Endothelial cell of umbilical vein (primary cell): Measurements from ENCODE around the gene STC2. TPM values are rescaled to one million over a fixed set of nuclear protein-coding genes. Genes with fewer than 3 reads are reported as not detected.

Experiments used
- BruUV-seq: library from RNA; stranded (reverse); fragments of 400-500 nt; replicated peaks from 2 replicates; lab custom pipeline; 2021; lab: Mats Ljungman, UMichigan
- CTCF ChIA-PET: fragments of 300-600, 350-600 bp; sonication (Branson Sonifier 250); formaldehyde crosslinking; loops from one replicate; lab custom pipeline; 2021; ENCODE audit warnings: antibody characterized with exemption, inconsistent platforms; lab: Charles Lee
- POLR2A ChIA-PET: fragments of 300-600, 350-600 bp; sonication (Branson Sonifier 250); formaldehyde crosslinking; loops from one replicate; lab custom pipeline; 2021; ENCODE audit warnings: antibody characterized with exemption, inconsistent platforms; lab: Charles Lee
- DNase-seq: peaks from one replicate; pipeline ENCODE4 v3.0.0-alpha.2; 2011; ENCODE audit warnings: low read depth, low spot score
- FAIRE-seq: peaks from 2 replicates; lab custom pipeline; 2011; peaks lifted over from hg19 to GRCh38; lab: Jason Lieb, UNC
- H2AFZ ChIP-seq: 2 replicates; pipeline ENCODE4 v1.6.0; 2012; ENCODE audit warnings: low read depth, low read length, control low read depth, inconsistent platforms
- H3K27ac ChIP-seq: 2 replicates; pipeline ENCODE4 v1.5.1; 2011; ENCODE audit warnings: low read depth, mild to moderate bottlenecking, control low read depth, low read length, moderate library complexity; ENCODE audit not compliant: insufficient read depth
- H3K27me3 ChIP-seq, 2 experiments: 2 replicates each; pipeline versions ENCODE4 v1.6.0 to v1.6.1; 2011; ENCODE audit warnings: low read length in 2 of 2, mixed read lengths in 1 of 2; ENCODE audit not compliant: control insufficient read depth in 2 of 2, insufficient read depth in 2 of 2
- H3K36me3 ChIP-seq, 2 experiments: 2 replicates in 1 of 2; 3 replicates in 1 of 2; pipeline ENCODE4 v1.5.1; 2011; ENCODE audit warnings: low read length in 2 of 2, mild to moderate bottlenecking in 1 of 2, moderate library complexity in 1 of 2; ENCODE audit not compliant: control insufficient read depth in 2 of 2, insufficient read depth in 2 of 2; ENCODE audit errors: extremely low read depth in 1 of 2
- H3K4me1 ChIP-seq: 3 replicates; pipeline ENCODE4 v1.5.1; 2011; ENCODE audit warnings: mild to moderate bottlenecking, low read length; ENCODE audit not compliant: control insufficient read depth, insufficient read depth; ENCODE audit errors: extremely low read depth
- H3K4me2 ChIP-seq: 2 replicates; pipeline ENCODE4 v1.6.1; 2011; ENCODE audit warnings: low read length, control low read depth, mixed read lengths; ENCODE audit not compliant: insufficient read depth
- H3K4me3 ChIP-seq, 3 experiments: fragments of 200-600 bp in 1 of 3; sonication (generic), shearing (Covaris generic) in 1 of 3; replicated peaks in 1 of 3; 2 replicates each; pipeline ENCODE4 v1.5.1; 2011 to 2016; ENCODE audit warnings: control low read depth in 3 of 3, low read length in 3 of 3, mild to moderate bottlenecking in 2 of 3, inconsistent platforms in 1 of 3, low read depth in 1 of 3, moderate library complexity in 1 of 3; ENCODE audit not compliant: insufficient read depth in 1 of 3
- H3K79me2 ChIP-seq: 2 replicates; pipeline ENCODE4 v1.6.0; 2012; ENCODE audit warnings: low read length, inconsistent platforms; ENCODE audit not compliant: control insufficient read depth, insufficient read depth
- H3K9ac ChIP-seq: replicated peaks from 2 replicates; pipeline ENCODE3; 2011; ENCODE audit warnings: low read length, control low read depth; ENCODE audit not compliant: insufficient read depth; ENCODE audit errors: extremely low read depth
- H3K9me1 ChIP-seq: replicated peaks from 3 replicates; pipeline ENCODE4 v1.6.0; 2011; ENCODE audit warnings: mild to moderate bottlenecking, low read length; ENCODE audit not compliant: control insufficient read depth, insufficient read depth; ENCODE audit errors: extremely low read depth
- H3K9me3 ChIP-seq: replicated peaks from 2 replicates; pipeline ENCODE4 v1.5.1; 2012; ENCODE audit warnings: low read length, inconsistent platforms; ENCODE audit not compliant: control insufficient read depth, insufficient read depth
- H4K20me1 ChIP-seq: replicated peaks from 2 replicates; pipeline ENCODE3; 2011; ENCODE audit warnings: mild to moderate bottlenecking, low read length; ENCODE audit not compliant: control insufficient read depth, insufficient read depth; ENCODE audit errors: extremely low read depth
- CTCF ChIP-seq, 2 donors: IDR thresholded peaks; 1 replicate in 1 of 2; 2 replicates in 1 of 2; pipeline ENCODE4 v1.5.1; 2011; ENCODE audit warnings: low read length in 2 of 2, mild to moderate bottlenecking in 2 of 2, moderate library complexity in 2 of 2, control low read depth in 1 of 2, inconsistent platforms in 1 of 2, low read depth in 1 of 2; ENCODE audit not compliant: insufficient read depth in 1 of 2; ENCODE audit errors: extremely low read depth in 1 of 2
- EZH2 ChIP-seq: IDR thresholded peaks from 2 replicates; pipeline ENCODE4 v1.6.1; 2012; ENCODE audit warnings: borderline replicate concordance, low read depth, mild to moderate bottlenecking, moderate library complexity, low read length, inconsistent platforms; ENCODE audit not compliant: severe bottlenecking
- FOS ChIP-seq: IDR thresholded peaks from 2 replicates; pipeline ENCODE4 v1.6.1; 2011; ENCODE audit warnings: mild to moderate bottlenecking, low read length, moderate library complexity, borderline replicate concordance; ENCODE audit not compliant: insufficient read depth
- GATA2 ChIP-seq: IDR thresholded peaks from 2 replicates; pipeline ENCODE4 v1.7.0; 2011; ENCODE audit warnings: low read depth, mild to moderate bottlenecking, moderate library complexity, mixed read lengths, low read length; ENCODE audit not compliant: insufficient read length, insufficient read depth
- JUN ChIP-seq: IDR thresholded peaks from 2 replicates; pipeline ENCODE4 v1.6.1; 2011; ENCODE audit warnings: borderline replicate concordance, low read depth; ENCODE audit not compliant: insufficient read length, insufficient read depth
- MAX ChIP-seq: IDR thresholded peaks from 2 replicates; pipeline ENCODE4 v1.6.1; 2011; ENCODE audit not compliant: insufficient read depth, insufficient read length
- MYC ChIP-seq: IDR thresholded peaks from one replicate; pipeline ENCODE4 v1.6.1; 2011; ENCODE audit warnings: mild to moderate bottlenecking, low read depth, low read length
- POLR2A ChIP-seq: IDR thresholded peaks from 2 replicates; pipeline ENCODE4 v1.6.1; 2012; ENCODE audit warnings: low read depth, mild to moderate bottlenecking, control low read depth, low read length
- POLR2AphosphoS5 ChIP-seq: IDR thresholded peaks from 2 replicates; pipeline ENCODE4 v1.6.1; 2012; ENCODE audit warnings: low read depth, mild to moderate bottlenecking, control low read depth, low read length, moderate library complexity; ENCODE audit not compliant: insufficient read depth
- dilution Hi-C: fragments of 300-500 bp; cut with MboI; formaldehyde crosslinking; loops from one replicate; pipeline ENCODE4 v1.15.0; 2019; ENCODE audit warnings: low sequenced_read_pairs; ENCODE audit not compliant: extremely low pct_ligation_motif_present
- intact Hi-C: fragments of 100-400 bp; cut with micrococcal nuclease; formaldehyde crosslinking; loops from one replicate; pipeline ENCODE4 v1.10.0; 2022
- polyA plus RNA-seq, 4 experiments: library from polyadenylated mRNA; depleted of rRNA in 3 of 4; stranded (reverse) in 3 of 4; unstranded in 1 of 4; fragments of >200 nt; gene quantifications; 2 replicates each; pipeline versions ENCODE4 v1.2.1 to v1.2.3, GENCODE V29; 2011 to 2012; ENCODE audit warnings: missing spikeins in 1 of 4
- total RNA-seq: library from RNA; stranded (reverse); gene quantifications from 2 replicates; pipeline ENCODE4 v1.2.3, GENCODE V29; 2021

The STC2 gene
- total and polyA plus RNA-seq, 2 donors (not counting 3 experiments of a cell fraction or from before 2014, with no cell fraction given), result 19.0 to 26.9 TPM

GRCh38 chr5:173310218-173310769, 17.9 kb downstream of the STC2 start:
- H3K27me3 ChIP-seq, result no peaks in the 10 kb centered on the region
- dilution Hi-C loops, result no loop called here

More at GRCh38 chr5:173310218-173310769, 17.9 kb downstream of the STC2 start:
- no peak for TF ChIP-seq POLR2A
- no peak for TF ChIP-seq MAX
- TF ChIP-seq EZH2, result no peak
- TF ChIP-seq FOS, result no peak
- no peak for TF ChIP-seq POLR2AphosphoS5
- no peak for TF ChIP-seq MYC
- no peak for TF ChIP-seq CTCF (IDR thresholded peaks at IDR 0.05; ENCODE audit: extremely low read depth in 1 of 2, insufficient read depth in 1 of 2, low read depth in 1 of 2, low read length in 2 of 2)
- TF ChIP-seq GATA2, result no peak
- no peak for TF ChIP-seq JUN
- Histone ChIP-seq H3K9ac (no peak overlapping the region), H3K27ac (no peak overlapping the region), H4K20me1 (no peaks in the 10 kb centered on the region), H3K4me1 (no peaks in the 10 kb centered on the region), H3K4me2 (no peak overlapping the region), H3K79me2 (no peaks in the 10 kb centered on the region), H2AFZ (no peak overlapping the region), H3K36me3 (no peaks in the 10 kb centered on the region), H3K9me1 (no peaks in the 10 kb centered on the region), H3K4me3 (no peak overlapping the region), H3K9me3 (no peaks in the 10 kb centered on the region)
- POLR2A ChIA-PET, result no interaction called here
- DNase-seq (no peak), FAIRE-seq (no peak)
- intact Hi-C loops, result no loop called here
- CTCF ChIA-PET, result interaction anchor here (1.3 to 3.4 kb wide), 5 partner anchors 8 to 22 kb away, joined by 3 to 31 read pairs (median 10); no protein-coding TSS in a partner anchor
- BruUV-seq, result no TSS peak
